ENCODE data around the gene PRR16. TPM values are rescaled to one million over a fixed set of nuclear protein-coding genes. Genes with fewer than 3 reads are reported as not detected.

PRR16 gene
- total and polyA plus RNA-seq, 2 experiments from 2014 or later, result 1.0 to 1.7 TPM

- ATAC-seq (no peak), DNase-seq (ENCODE audit: low spot score) (no peak)
- Mint-ChIP-seq H3K9me3 (no peaks in the 10 kb centered on the region), H3K27me3 (ENCODE audit: insufficient read depth, low read depth, poor library complexity) (no peaks in the 10 kb centered on the region), H3K4me1 (no peaks in the 10 kb centered on the region), H3K27ac (no peak overlapping the region), H3K36me3 (ENCODE audit: low read depth) (no peaks in the 10 kb centered on the region), H3K4me3 (no peak overlapping the region)
- Histone ChIP-seq H4K20me1 (replicated peaks; ENCODE audit: insufficient read depth) (no peaks in the 10 kb centered on the region), H3K36me3 (ENCODE audit: insufficient read depth) (no peaks in the 10 kb centered on the region), H3K79me2 (replicated peaks; ENCODE audit: insufficient read depth) (no peaks in the 10 kb centered on the region), H3F3A (replicated peaks; ENCODE audit: low read depth) (no peaks in the 10 kb centered on the region), H2AFZ (no peak overlapping the region), H3K27ac (ENCODE audit: low read depth) (no peak overlapping the region), H3K27me3 (ENCODE audit: insufficient read depth) (no peaks in the 10 kb centered on the region), H3K4me2 (no peak overlapping the region), H3K4me3 (no peak overlapping the region), H3K9me2 (ENCODE audit: insufficient read depth) (no peaks in the 10 kb centered on the region), H3K4me1 (ENCODE audit: insufficient read depth) (no peaks in the 10 kb centered on the region)
- TF ChIP-seq EZH2 (IDR thresholded peaks at IDR 0.05; ENCODE audit: low read depth, unreplicated experiment), result no peak
These were observed 82.8 kb downstream of the PRR16 start for GRCh38 chr5:120546922-120547321.

GRCh38 chr5:120550358-120550757 lies 86.3 kb downstream of the PRR16 start:
- no peaks in the 10 kb centered on the region for H3K27me3 ChIP-seq (ENCODE audit: insufficient read depth)
- no peaks in the 10 kb centered on the region for H4K20me1 ChIP-seq (replicated peaks; ENCODE audit: insufficient read depth)
- no peaks in the 10 kb centered on the region for H3K36me3 Mint-ChIP-seq (ENCODE audit: low read depth)
- no peak overlapping the region for H3K27ac Mint-ChIP-seq
- no peaks in the 10 kb centered on the region for H3K27me3 Mint-ChIP-seq (ENCODE audit: insufficient read depth, low read depth, poor library complexity)
- H3K36me3 ChIP-seq (ENCODE audit: insufficient read depth), result no peaks in the 10 kb centered on the region
- no peak overlapping the region for H3K4me3 Mint-ChIP-seq
- no peaks in the 10 kb centered on the region for H3K4me1 Mint-ChIP-seq
- no peaks in the 10 kb centered on the region for H3F3A ChIP-seq (replicated peaks; ENCODE audit: low read depth)
- no peak for DNase-seq (ENCODE audit: low spot score)
- H3K4me1 ChIP-seq (ENCODE audit: insufficient read depth), result no peaks in the 10 kb centered on the region
- H3K4me3 ChIP-seq, result no peak overlapping the region
- no peak overlapping the region for H3K27ac ChIP-seq (ENCODE audit: low read depth)
- no peaks in the 10 kb centered on the region for H3K79me2 ChIP-seq (replicated peaks; ENCODE audit: insufficient read depth)
- no peak overlapping the region for H2AFZ ChIP-seq
- TF ChIP-seq REST (IDR thresholded peaks at IDR 0.05; ENCODE audit: unreplicated experiment), result no peak
- no peak overlapping the region for H3K4me2 ChIP-seq
- no peaks in the 10 kb centered on the region for H3K9me3 Mint-ChIP-seq
- ATAC-seq, result no peak
- no peaks in the 10 kb centered on the region for H3K9me2 ChIP-seq (ENCODE audit: insufficient read depth)

- H3K9me2 ChIP-seq (ENCODE audit: insufficient read depth), result no peaks in the 10 kb centered on the region
- no peaks in the 10 kb centered on the region for H4K20me1 ChIP-seq (replicated peaks; ENCODE audit: insufficient read depth)
- no peaks in the 10 kb centered on the region for H3K79me2 ChIP-seq (replicated peaks; ENCODE audit: insufficient read depth)
- Mint-ChIP-seq H3K27ac (no peak overlapping the region), H3K36me3 (ENCODE audit: low read depth) (no peaks in the 10 kb centered on the region), H3K4me3 (no peak overlapping the region), H3K27me3 (ENCODE audit: insufficient read depth, low read depth, poor library complexity) (no peaks in the 10 kb centered on the region), H3K9me3 (no peaks in the 10 kb centered on the region), H3K4me1 (no peaks in the 10 kb centered on the region)
- no peak overlapping the region for H3K4me2 ChIP-seq
- no peak overlapping the region for H3K27ac ChIP-seq (ENCODE audit: low read depth)
- DNase-seq (ENCODE audit: low spot score) (no peak), ATAC-seq (no peak)
- no peaks in the 10 kb centered on the region for H3K36me3 ChIP-seq (ENCODE audit: insufficient read depth)
- H3K4me1 ChIP-seq (ENCODE audit: insufficient read depth), result no peaks in the 10 kb centered on the region
- H3K27me3 ChIP-seq (ENCODE audit: insufficient read depth), result no peaks in the 10 kb centered on the region
- no peak overlapping the region for H3K4me3 ChIP-seq
- H2AFZ ChIP-seq, result no peak overlapping the region
- no peaks in the 10 kb centered on the region for H3F3A ChIP-seq (replicated peaks; ENCODE audit: low read depth)
- TF ChIP-seq REST (IDR thresholded peaks at IDR 0.05; ENCODE audit: unreplicated experiment), result no peak
- TF ChIP-seq EZH2phosphoT487 (IDR thresholded peaks at IDR 0.05; ENCODE audit: unreplicated experiment), result no peak
- TF ChIP-seq CTCF (conservative IDR thresholded peaks at IDR 0.05; ENCODE audit: low read depth in 2 of 2), result no peak
- TF ChIP-seq EZH2 (IDR thresholded peaks at IDR 0.05; ENCODE audit: low read depth, unreplicated experiment), result no peak
- no peak for TF ChIP-seq NANOG (IDR thresholded peaks at IDR 0.05; ENCODE audit: borderline replicate concordance)
- no peak for TF ChIP-seq ZNF114 (CRISPR knock-in tag; IDR thresholded peaks at IDR 0.05)
- TF ChIP-seq JUNB (IDR thresholded peaks at IDR 0.05; ENCODE audit: unreplicated experiment), result no peak
- no peak for TF ChIP-seq ZNF331 (CRISPR knock-in tag; IDR thresholded peaks at IDR 0.05; ENCODE audit: low read depth)
These were observed 88.5 kb downstream of the PRR16 start for GRCh38 chr5:120552638-120553037.

Data from GM23338 (cell line).